Adrenal gland (tissue), 12 donors: ENCODE measurements around the gene MOB3B. TPM values are rescaled to one million over a fixed set of nuclear protein-coding genes. Genes with fewer than 3 reads are reported as not detected.

Experiments used
- DNase-seq, 7 donors: peaks; one replicate each; pipeline ENCODE4 v3.0.0-alpha.2; 2019 to 2020
- H3K27ac ChIP-seq, 5 donors: fragments of 200-600 bp; sonication (generic) in 4 of 5; 1 replicate in 3 of 5; 2 replicates in 2 of 5; pipeline versions ENCODE4 v1.5.1 to v1.8.0; 2016 to 2020; ENCODE audit warnings: mild to moderate bottlenecking in 1 of 5
- H3K27me3 ChIP-seq: fragments of 200-600 bp; 2 replicates; pipeline ENCODE4 v1.8.0; 2021
- H3K36me3 ChIP-seq, 2 donors: fragments of 200-600 bp; replicated peaks in 1 of 2; 1 replicate in 1 of 2; 2 replicates in 1 of 2; pipeline versions ENCODE4 v1.5.1 to v1.8.0; 2018 to 2022
- H3K4me1 ChIP-seq, 2 donors: fragments of 200-600 bp; replicated peaks in 1 of 2; 1 replicate in 1 of 2; 2 replicates in 1 of 2; pipeline versions ENCODE4 v1.5.1 to v1.8.0; 2018 to 2021
- H3K4me3 ChIP-seq, 4 donors: fragments of 200-600 bp; sonication (generic) in 3 of 4; one replicate each; pipeline ENCODE4 v1.5.1; 2016 to 2018
- H3K9me3 ChIP-seq, 3 donors: fragments of 200-600 bp; sonication (generic) in 1 of 3; replicated peaks in 1 of 3; 1 replicate in 2 of 3; 2 replicates in 1 of 3; pipeline versions ENCODE4 v1.5.1 to v1.8.0; 2016 to 2021
- POLR2A ChIP-seq, 2 donors: fragments of 450-650 bp; IDR thresholded peaks; one replicate each; pipeline ENCODE4 v1.6.1; 2017; ENCODE audit warnings: antibody characterized with exemption in 2 of 2, mild to moderate bottlenecking in 2 of 2, moderate library complexity in 1 of 2
- WGBS, 4 donors: extraction: QIAGEN DNeasy Blood & Tissue Kit in 2 of 4; methylation state at CpG; one replicate each; pipeline versions ENCODE4 v1.1.5 to v1.1.7; 2013 to 2017; 5-methylcytosine and 5-hydroxymethylcytosine counted together
- intact Hi-C, 2 donors: fragments of 100-400 bp; cut with DNase I; formaldehyde crosslinking; loops; one replicate each; pipeline versions ENCODE4 v1.14.1 to v1.15.0; 2022 to 2023
- polyA plus RNA-seq, 3 donors: library from polyadenylated mRNA; stranded (reverse); fragments of 200-250 nt in 2 of 3; fragments of 350-450 nt in 1 of 3; fragmentation: Illumina TruSeq in 1 of 3; extraction: RNeasy Lipid Tissue Mini Kit (QIAGEN cat#74804) in 1 of 3; gene quantifications; one replicate each; pipeline ENCODE4 v1.2.3, GENCODE V29; 2013 to 2014
- total RNA-seq, 9 donors: library from RNA; depleted of rRNA in 4 of 9; stranded (reverse); fragments of >200 nt in 4 of 9; fragments of 120-200 nt in 1 of 9; fragmentation: NEBNext Ultra II Directional in 1 of 9; extraction: Animal tissue kit (Norgen Biotek cat#: 25700) in 1 of 9; gene quantifications; one replicate each; pipeline versions ENCODE4 v1.1.0 to v1.2.4, GENCODE V29; 2013 to 2023
- TF ChIP-seq, protein P1 (sequence below), 6 experiments: fragments of 450-650 bp in 4 of 6; fragments of 200-600 bp in 2 of 6; sonication (generic) in 1 of 6; IDR thresholded peaks; 1 replicate in 5 of 6; 2 replicates in 1 of 6; pipeline versions ENCODE4 v1.5.1 to v1.8.0; 2016 to 2021; ENCODE audit warnings: antibody characterized with exemption in 6 of 6, mild to moderate bottlenecking in 2 of 6, moderate library complexity in 1 of 6
- donor health status: healthy with polysubstance abuse.
- donor health status: Bipolar disorder and iron deficiency.
- donor health status: DM: yes; HTN: yes; CAD: no.
- donor health status: DM: no; HTN: no; CAD: no.
- donor health status: DM: no; HTN: no; CAD: no.
- donor health status: DM: yes; HTN: yes; CAD: no.

The MOB3B gene
- total and polyA plus RNA-seq, 12 donors = 1.3 to 9.0 (median 3.4) TPM

GRCh38 chr9:27377811-27378456, 151.7 kb downstream of the MOB3B start:
- 45 to 81% (median 68%) methylated on average over 1 of the region's 1 CpG for WGBS, 4 donors
- intact Hi-C loops = no loop called here
- no peaks in the 10 kb centered on the region for H3K9me3 ChIP-seq

GRCh38 chr9:27377147-27377807, 152.3 kb downstream of the MOB3B start:
- no peak for TF ChIP-seq POLR2A (IDR thresholded peaks at IDR 0.05)
- TF ChIP-seq, protein P1, sequence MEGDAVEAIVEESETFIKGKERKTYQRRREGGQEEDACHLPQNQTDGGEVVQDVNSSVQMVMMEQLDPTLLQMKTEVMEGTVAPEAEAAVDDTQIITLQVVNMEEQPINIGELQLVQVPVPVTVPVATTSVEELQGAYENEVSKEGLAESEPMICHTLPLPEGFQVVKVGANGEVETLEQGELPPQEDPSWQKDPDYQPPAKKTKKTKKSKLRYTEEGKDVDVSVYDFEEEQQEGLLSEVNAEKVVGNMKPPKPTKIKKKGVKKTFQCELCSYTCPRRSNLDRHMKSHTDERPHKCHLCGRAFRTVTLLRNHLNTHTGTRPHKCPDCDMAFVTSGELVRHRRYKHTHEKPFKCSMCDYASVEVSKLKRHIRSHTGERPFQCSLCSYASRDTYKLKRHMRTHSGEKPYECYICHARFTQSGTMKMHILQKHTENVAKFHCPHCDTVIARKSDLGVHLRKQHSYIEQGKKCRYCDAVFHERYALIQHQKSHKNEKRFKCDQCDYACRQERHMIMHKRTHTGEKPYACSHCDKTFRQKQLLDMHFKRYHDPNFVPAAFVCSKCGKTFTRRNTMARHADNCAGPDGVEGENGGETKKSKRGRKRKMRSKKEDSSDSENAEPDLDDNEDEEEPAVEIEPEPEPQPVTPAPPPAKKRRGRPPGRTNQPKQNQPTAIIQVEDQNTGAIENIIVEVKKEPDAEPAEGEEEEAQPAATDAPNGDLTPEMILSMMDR (IDR thresholded peaks at IDR 0.05) = no peak
- no peaks in the 10 kb centered on the region for H3K9me3 ChIP-seq
- no peaks in the 10 kb centered on the region for H3K36me3 ChIP-seq
- H3K27me3 ChIP-seq = no peaks in the 10 kb centered on the region
- intact Hi-C loops = no loop called here
- peaks cover 0 to 3% of the 10 kb centered on the region in 2 donors for H3K4me1 ChIP-seq
- DNase-seq = no peak
- 55 to 74% (median 59%) methylated on average over 8 of the region's 8 CpGs for WGBS, 4 donors
- no peak overlapping the region for H3K4me3 ChIP-seq
- no peak overlapping the region for H3K27ac ChIP-seq

More at GRCh38 chr9:27377811-27378456, 151.7 kb downstream of the MOB3B start:
- no peak overlapping the region for H3K27ac ChIP-seq
- H3K27me3 ChIP-seq = no peaks in the 10 kb centered on the region
- no peaks in the 10 kb centered on the region for H3K36me3 ChIP-seq
- DNase-seq = no peak
- no peak for TF ChIP-seq POLR2A (IDR thresholded peaks at IDR 0.05)
- TF ChIP-seq, protein P1 (IDR thresholded peaks at IDR 0.05) = no peak
- H3K4me3 ChIP-seq = no peak overlapping the region
- H3K4me1 ChIP-seq = no peaks in the 10 kb centered on the region

GRCh38 chr9:27373851-27374250, 155.8 kb downstream of the MOB3B start:
- no peak for DNase-seq
- intact Hi-C loops = no loop called here

DNA sequence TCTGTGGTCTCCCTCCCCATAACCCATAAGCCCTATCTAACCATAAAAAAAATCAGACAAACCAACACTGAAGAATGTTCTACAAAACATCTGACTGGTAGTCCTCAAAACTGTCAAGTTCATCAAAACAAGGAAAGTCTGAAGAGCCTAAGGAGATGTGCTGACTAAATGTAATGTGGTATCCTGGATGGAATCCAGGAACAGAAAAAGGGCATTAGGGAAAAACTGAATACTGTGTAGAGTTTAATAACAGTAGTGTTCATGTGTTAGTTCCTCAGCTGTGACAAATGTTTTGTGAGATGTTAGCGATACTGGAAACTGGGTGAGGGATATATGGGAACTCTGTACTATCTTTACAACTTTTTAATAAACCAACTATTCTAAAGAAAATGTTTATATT, 157.0 kb downstream of the MOB3B start:
- TF ChIP-seq, protein P1 (IDR thresholded peaks at IDR 0.05) = no peak
- TF ChIP-seq POLR2A (IDR thresholded peaks at IDR 0.05) = no peak
- Histone ChIP-seq H3K4me1 (peaks cover 0 to 13% of the 10 kb centered on the region in 2 donors), H3K27me3 (no peaks in the 10 kb centered on the region), H3K36me3 (no peaks in the 10 kb centered on the region), H3K4me3 (no peak overlapping the region), H3K9me3 (no peaks in the 10 kb centered on the region), H3K27ac (no peak overlapping the region)
- 83 to 92% (median 88%) methylated on average over 1 of the region's 1 CpG for WGBS, 4 donors
- no peak for DNase-seq
- intact Hi-C loops = no loop called here

More at GRCh38 chr9:27373851-27374250, 155.8 kb downstream of the MOB3B start:
- Histone ChIP-seq H3K4me3 (no peak overlapping the region), H3K36me3 (no peaks in the 10 kb centered on the region), H3K27me3 (no peaks in the 10 kb centered on the region), H3K4me1 (peaks cover 0 to 10% of the 10 kb centered on the region in 2 donors), H3K27ac (no peak overlapping the region), H3K9me3 (no peaks in the 10 kb centered on the region)
- WGBS, 4 donors = 93 to 96% (median 94%) methylated on average over 4 of the region's 4 CpGs
- TF ChIP-seq, protein P1 (IDR thresholded peaks at IDR 0.05) = no peak
- TF ChIP-seq POLR2A (IDR thresholded peaks at IDR 0.05) = no peak
